ENCODE results near the gene THOC7. TPM values are rescaled to one million over a fixed set of nuclear protein-coding genes. Genes with fewer than 3 reads are reported as not detected.

THOC7 gene
- total and polyA plus RNA-seq, 2 of the 4 experiments (the other 2 are of a cell fraction) = 25.8 to 55.9 TPM

Small RNA genes lying within 50 kb of the gene (microRNA-seq; reads per million reads assigned to microRNA genes)
- gene SCAANT1 (ENCODE audit: insufficient read depth, insufficient read length) = not detected

Small RNA genes lying within 50 kb of the gene (small RNA-seq; reads per million reads assigned to genes)
- gene SCAANT1 = 0 to 1.6 (median 0) reads per million in 5 experiments

Other genes with a start within 250 kb of the THOC7 start
- not detected in 2 replicates for gene SNTN, start 211.1 kb downstream of the THOC7 start, total RNA-seq (2012; rRNA removed)
- not detected in 2 replicates for gene SNTN, start 211.1 kb downstream of the THOC7 start, polyA plus RNA-seq (2012; rRNA removed)
- not detected in 2 replicates for gene C3orf49, start 44.5 kb downstream of the THOC7 start, total RNA-seq (2012; rRNA removed)
- not detected in 2 replicates for gene C3orf49, start 44.5 kb downstream of the THOC7 start, polyA plus RNA-seq (2012; rRNA removed)
- gene ATXN7, start 62 bp upstream of the THOC7 start, total RNA-seq (2012; rRNA removed) = 11.9 and 13.6 TPM in 2 replicates
- gene ATXN7, start 62 bp upstream of the THOC7 start, polyA plus RNA-seq (2012; rRNA removed) = 8.6 and 11.3 TPM in 2 replicates
- gene SCAANT1, start 48.6 kb upstream of the THOC7 start, total RNA-seq (2012; rRNA removed) = not detected in 2 replicates
- not detected in 2 replicates for gene SCAANT1, start 48.6 kb upstream of the THOC7 start, polyA plus RNA-seq (2012; rRNA removed)
- gene PSMD6, start 159.7 kb upstream of the THOC7 start, total RNA-seq (2012; rRNA removed) = 91.8 and 144 TPM in 2 replicates
- gene PSMD6, start 159.7 kb upstream of the THOC7 start, polyA plus RNA-seq (2012; rRNA removed) = 86.6 and 87.0 TPM in 2 replicates